SKM-1 treated with dmso at 0.1 percent for 144 hours (cell line): ENCODE measurements around the gene GNB5.
"Not testable (repeated sequence)": the region's sequence is repeated elsewhere in the genome, so short reads cannot be mapped to it uniquely, and the experiment has no call there.

Experiments
- DNase-seq: peaks from one replicate; lab custom pipeline; 2025; ENCODE audit not compliant: unreplicated experiment; lab: John Stamatoyannopoulos, UW

Gene GNB5

DNA sequence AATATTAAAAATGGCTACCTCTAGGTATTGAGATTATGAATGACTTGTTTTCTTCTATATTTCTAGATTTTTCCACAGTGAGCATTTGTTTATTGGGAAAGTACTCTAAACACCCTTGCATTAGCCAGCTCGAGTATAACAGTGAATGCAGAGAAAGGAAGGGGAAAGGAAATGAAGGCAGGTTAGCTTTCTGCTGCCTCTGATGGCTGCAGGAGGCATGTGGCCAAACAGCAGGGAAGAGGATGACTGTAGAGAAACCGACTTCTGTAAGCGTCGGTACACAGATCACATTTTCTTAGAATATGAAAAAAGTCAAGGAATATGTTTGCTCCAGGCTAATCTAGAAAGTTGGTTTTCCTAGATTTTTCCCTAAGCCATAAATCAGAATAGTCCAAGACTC is 19.8 kb downstream of the GNB5 start:
- DNase-seq, result no peak

GRCh38 chr15:52170199-52170598 is 21.0 kb downstream of the GNB5 start:
- DNase-seq, result not testable (repeated sequence)

DNA sequence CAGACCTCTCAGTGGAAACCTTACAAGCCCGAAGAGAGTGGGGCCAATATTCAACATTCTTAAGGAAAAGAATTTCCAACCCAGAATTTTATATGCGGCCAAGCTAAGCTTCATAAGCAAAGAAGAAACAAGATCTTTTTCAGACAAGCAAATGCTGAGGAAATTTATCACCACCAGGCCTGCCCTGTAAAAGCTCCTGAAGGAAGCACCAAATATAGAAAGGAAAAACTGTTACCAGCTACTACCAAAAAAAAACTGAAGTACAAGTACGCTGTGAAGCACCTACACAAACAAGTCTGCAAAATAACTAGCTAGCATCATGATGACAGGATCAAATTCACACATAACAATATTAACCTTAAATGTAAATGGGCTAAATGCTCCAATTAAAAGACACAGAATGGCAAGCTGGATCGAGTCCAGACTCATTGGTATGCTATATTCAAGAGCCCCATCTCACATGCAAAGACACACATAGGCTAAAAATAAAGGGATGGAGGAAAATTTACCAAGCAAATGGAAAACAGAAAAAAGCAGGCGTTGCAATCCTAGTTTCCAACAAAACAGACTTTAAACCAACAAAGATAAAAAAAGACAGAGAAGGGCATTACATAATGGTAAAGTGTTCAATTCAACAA is 25.6 kb downstream of the GNB5 start:
- not testable (repeated sequence) for DNase-seq

DNA sequence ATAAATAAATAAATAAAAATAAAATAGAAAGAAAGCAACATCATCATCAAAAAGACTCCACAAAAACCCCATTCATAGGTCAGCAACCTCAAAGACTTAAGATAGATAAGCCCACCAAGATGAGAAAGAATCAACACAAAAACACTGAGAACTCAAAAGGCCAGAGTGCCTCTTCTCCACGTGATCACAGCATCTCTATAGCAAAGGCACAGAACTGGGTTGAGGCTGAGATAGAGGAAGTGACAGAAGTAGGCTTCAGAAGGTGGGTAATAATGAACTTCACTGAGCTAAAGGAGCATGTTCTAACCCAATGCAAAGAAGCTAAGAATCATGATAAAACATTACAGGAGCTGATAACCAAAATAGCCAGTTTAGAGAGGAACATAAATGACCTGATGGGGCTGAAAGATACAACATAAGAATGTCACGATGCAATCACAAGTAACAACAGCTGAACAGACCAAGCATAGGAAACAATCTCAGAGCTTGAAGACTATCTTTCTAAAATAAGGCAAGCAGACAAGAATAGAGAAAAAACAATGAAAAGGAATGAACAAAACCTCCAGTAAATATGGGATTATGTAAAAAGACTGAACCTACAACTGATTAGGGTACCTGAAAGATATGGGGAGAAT is 26.4 kb downstream of the GNB5 start:
- DNase-seq, result peak; percentile 27

GRCh38 chr15:52163321-52164190 is 27.6 kb downstream of the GNB5 start:
- DNase-seq, result no peak

- no peak for DNase-seq
Measured at GRCh38 chr15:52162876-52163275, 28.3 kb downstream of the GNB5 start.

GRCh38 chr15:52162260-52162659 is 28.9 kb downstream of the GNB5 start:
- no peak for DNase-seq

DNA sequence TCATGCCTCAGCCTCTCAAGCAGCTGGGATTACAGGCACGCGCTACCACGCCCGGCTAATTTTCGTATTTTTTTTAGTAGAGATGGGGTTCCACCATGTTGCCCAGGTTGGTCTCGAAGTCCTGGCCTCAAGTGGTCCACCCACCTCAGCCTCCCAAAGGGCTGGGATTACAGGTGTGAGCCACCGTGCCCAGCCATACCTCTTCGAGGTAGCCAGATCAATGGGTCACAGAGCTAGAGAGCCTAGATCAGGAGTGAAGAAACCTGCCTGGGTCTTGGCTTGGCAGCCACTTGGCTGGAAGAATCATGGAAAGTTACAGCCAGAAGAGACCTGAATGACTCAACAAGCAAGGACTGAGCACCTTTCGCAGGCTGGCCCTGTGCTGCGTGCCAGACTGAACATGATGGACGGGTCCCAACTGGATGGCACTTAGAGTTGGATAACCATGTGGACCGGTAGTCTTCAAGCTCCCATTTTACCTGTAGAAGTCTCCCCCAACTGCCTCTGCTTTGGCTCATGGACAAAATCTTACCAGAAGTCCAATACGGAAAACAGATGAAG is 29.7 kb downstream of the GNB5 start:
- no peak for DNase-seq

DNA sequence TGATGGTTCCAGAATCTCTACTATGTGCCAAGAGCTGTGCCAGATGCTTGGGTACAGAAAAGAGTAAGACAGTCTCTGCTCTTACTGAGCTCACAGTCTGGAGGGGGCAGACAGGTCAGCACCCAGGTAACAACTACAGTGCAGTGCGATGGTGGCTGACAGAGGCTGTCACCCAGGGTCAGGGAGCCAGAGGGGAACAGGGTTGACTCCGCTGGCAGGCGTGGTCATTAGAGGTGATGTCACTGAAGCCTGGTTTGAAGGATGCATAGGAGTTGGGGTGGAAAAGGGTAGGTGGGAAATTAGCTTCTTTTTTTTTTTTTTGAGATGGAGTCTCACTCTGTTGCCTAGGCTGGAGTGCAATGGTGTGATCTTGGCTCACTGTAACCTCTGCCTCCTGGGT is 31.5 kb downstream of the GNB5 start:
- no peak for DNase-seq

GRCh38 chr15:52158084-52158765 is 33.0 kb downstream of the GNB5 start:
- DNase-seq, result no peak

- no peak for DNase-seq
Measured at GRCh38 chr15:52155878-52156277, 35.3 kb downstream of the GNB5 start.

DNA sequence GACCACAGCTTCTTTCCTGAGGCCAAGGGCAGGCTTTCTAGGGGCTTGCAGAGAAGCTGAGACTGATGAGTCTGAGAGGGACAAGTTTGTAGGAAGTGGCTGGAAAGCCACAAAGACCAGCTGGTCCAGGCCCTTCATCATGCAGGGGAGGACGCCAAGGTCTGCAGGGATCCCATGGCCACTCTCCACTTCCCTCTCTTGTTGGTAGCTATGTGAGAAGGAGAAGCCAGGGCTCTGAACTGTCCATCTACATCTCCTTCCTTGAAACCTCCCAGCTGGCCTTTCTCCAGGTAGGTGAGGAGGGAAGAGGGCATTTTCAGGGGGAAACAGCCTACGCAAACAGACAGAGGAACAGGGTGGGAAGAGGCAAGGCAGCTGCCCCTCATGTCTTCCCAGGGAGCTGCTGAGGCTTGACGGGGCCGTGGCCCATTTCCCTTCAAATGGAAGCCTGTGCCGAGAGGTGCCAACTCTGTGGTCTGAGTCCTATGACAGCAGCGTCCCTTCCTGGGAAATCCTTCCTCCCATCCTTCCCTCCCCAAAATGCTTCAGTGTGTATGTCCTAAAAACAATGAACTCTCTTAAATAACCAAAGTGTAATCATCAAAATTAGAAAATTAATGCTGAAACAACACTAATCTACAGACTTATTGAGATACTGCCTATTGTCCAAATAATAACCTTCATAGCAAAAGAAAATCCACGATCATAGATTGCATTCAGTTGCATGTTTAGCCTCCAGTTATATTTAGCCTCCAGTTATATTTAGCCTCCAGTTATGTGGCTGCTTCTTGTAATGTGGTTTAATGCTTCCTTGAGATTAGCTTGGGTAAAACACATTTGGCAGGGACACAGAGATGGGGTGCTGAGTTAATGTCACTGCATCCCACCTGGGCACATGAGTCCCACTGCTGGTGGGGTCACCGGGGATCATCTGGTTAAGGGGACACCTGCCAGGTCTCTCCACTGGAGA is 36.0 kb downstream of the GNB5 start:
- peak; percentile 22 for DNase-seq

DNA sequence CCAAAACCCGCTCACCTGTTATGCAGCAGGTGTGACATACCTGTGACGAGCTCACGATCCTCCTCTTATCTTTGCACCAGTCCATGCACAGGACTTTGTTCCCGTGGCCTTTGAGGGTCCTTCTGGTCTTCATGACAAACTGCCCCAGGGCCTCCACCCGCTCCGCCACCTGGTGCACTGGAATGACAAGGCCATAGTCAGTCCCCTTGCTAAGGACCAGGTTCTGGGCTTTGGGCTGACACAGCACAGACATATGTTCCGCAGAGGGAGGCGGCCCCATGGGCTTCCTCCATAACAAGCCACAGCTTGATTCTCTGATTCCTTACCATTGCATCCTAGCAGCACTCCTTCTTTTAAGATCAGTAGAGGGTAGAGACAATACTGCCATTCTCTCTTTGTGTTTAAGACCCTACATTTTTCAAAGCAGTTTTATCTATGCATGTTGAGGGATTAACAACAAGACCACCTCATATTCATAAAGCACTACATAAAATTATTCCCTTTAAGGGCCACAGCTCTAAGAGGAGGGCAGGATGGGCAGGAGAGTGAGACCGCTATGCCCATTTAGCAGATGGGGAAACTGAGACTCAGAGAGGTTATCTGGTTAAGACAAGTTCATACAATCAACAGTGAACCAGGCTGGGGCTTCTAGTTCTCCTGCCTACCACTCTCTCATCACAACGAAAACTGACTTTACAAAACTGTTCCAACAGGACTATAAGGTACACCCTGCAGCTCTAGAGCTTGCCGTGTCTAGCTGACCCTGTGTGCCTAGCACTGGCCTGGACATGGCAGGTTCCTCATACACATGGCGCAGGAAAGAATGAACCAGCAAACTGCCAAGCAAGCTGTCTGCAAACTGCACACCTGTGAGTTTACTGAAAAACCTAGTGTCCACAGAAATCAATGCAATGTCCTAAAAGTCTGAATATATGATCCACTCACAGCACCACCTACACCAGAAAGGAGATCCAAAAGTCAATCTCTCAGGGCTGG is 37.0 kb downstream of the GNB5 start:
- DNase-seq, result no peak

DNA sequence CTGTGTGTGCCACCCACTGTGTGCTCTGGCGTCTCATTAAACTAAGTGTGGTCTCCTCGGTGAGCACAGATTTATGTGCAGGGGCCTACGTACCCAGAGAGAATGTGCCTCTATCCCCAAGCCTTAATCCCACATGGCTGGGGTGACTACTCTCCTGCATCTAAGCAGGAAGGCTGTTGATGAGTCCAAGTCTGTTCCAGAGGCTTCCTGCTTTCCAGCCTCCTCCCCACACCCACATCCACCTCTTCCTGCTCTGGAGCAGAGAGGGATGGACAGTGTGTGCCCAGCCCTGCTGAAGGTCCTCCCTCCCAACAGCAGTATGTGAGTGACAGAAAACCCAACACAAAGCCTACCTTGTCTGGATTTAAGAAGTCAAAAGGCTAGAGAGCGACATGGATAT is 39.8 kb downstream of the GNB5 start:
- DNase-seq, result no peak

- DNase-seq, result no peak
Measured at GRCh38 chr15:52150871-52151270, 40.3 kb downstream of the GNB5 start.

DNA sequence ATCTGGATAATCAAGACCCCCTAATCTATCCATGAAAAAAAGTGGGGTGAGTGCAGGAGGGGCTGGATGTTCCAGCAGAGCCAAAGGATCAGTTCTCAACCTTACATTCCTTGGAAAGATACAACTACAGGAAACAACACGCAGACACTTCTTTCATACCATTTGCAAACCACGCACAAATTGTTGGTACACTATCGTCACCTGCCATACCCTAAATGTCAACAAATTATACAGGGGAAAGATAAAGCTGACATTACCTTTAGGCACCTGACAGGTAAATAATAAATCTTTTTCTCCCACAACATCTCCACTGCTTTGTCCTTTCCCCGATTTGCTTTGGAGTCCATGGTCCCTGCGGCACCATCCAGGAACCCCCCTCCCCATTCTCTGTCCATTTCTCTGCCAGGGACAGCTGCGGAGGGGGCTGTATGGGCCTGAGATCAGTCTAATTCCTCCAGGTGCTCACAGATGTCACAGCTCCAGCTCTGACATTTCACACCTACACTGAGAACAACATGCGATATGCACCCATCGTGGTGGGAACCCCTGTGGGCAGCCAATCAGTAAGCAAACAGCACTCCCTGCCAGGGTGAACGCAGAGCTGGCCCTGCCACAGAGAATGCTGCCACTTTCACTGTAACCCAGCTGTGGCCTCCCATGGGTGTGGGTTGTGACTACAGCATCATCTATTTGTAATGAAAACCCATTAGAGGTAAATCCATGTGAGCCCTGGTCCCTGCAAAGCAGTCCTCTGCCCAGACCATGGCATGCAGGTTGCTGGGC is 41.0 kb downstream of the GNB5 start:
- no peak for DNase-seq

DNA sequence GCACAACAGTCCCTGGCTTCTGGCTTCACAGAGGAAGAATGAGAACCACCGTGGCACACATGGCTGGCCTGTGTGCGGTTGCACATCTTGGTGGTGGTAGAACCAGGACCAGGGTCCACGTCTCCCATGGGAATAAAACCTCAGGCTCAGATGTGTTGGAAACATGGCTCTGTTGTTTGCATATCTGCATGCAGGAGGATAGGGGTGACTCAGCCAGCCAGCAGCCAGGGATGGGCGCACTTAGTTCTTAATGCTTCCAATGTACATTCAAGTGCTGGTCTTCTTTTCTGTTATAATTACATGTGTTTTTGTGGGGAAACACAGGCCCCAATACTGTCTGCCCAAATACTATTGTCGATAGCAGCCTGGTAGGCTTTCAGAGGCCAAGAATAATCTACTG is 42.8 kb downstream of the GNB5 start:
- no peak for DNase-seq

GRCh38 chr15:52146776-52147175 is 44.4 kb downstream of the GNB5 start:
- DNase-seq, result no peak
